Thyroid gland (tissue), 4 donors: Measurements from ENCODE around the gene TFR2.
"Not testable (repeated sequence)": the region's sequence is repeated elsewhere in the genome, so short reads cannot be mapped to it uniquely, and the experiment has no call there.

Experiments
- POLR2A ChIP-seq, 2 donors: fragments of 450-650 bp; IDR thresholded peaks; one replicate each; pipeline ENCODE4 v1.6.1; 2017; ENCODE audit warnings: antibody characterized with exemption in 2 of 2, mild to moderate bottlenecking in 2 of 2, moderate library complexity in 1 of 2
- TF ChIP-seq, protein P1 (sequence below), 6 experiments: fragments of 200-600 bp in 3 of 6; fragments of 450-650 bp in 3 of 6; sonication (generic) in 3 of 6; IDR thresholded peaks; one replicate each; pipeline ENCODE4 v1.5.1; 2016 to 2019; ENCODE audit warnings: antibody characterized with exemption in 6 of 6, mild to moderate bottlenecking in 2 of 6, inconsistent platforms in 1 of 6, moderate library complexity in 1 of 6

DNA sequence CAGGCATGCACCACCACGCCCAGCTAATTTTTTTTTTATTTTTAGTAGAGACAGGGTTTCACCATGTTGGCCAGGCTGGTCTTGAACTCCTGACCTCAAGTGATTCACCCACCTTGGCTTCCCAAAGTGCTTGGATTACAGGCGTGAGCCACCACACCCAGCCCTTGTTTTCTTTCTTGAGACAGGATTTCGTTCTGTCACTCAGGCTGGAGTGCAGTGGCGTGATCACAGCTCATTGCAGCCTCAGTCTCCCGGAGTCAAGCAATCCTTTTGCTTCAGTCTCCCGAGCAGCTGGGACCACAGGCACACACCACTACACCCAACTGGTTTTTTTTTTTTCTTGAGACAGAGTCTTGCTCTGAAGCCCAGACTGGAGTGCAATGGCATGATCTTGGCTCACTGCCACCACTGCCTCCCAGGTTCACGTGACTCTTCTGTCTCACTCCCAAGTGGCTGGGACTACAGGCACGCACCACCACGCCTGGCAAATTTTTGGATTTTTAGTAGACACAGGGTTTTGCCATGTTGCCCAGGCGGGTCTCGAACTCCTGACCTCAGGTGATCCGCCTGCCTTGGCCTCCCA is 20.9 kb upstream of the TFR2 start:
- TF ChIP-seq, protein P1, sequence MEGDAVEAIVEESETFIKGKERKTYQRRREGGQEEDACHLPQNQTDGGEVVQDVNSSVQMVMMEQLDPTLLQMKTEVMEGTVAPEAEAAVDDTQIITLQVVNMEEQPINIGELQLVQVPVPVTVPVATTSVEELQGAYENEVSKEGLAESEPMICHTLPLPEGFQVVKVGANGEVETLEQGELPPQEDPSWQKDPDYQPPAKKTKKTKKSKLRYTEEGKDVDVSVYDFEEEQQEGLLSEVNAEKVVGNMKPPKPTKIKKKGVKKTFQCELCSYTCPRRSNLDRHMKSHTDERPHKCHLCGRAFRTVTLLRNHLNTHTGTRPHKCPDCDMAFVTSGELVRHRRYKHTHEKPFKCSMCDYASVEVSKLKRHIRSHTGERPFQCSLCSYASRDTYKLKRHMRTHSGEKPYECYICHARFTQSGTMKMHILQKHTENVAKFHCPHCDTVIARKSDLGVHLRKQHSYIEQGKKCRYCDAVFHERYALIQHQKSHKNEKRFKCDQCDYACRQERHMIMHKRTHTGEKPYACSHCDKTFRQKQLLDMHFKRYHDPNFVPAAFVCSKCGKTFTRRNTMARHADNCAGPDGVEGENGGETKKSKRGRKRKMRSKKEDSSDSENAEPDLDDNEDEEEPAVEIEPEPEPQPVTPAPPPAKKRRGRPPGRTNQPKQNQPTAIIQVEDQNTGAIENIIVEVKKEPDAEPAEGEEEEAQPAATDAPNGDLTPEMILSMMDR (IDR thresholded peaks at IDR 0.05) = not testable (repeated sequence)
- not testable (repeated sequence) for TF ChIP-seq POLR2A (IDR thresholded peaks at IDR 0.05)
